Fibroblast of the conjunctiva (primary cell): ENCODE data around the gene GPD1L.
"Not testable (repeated sequence)": the region's sequence is repeated elsewhere in the genome, so short reads cannot be mapped to it uniquely, and the experiment has no call there.

Source experiments
- DNase-seq: peaks from one replicate; pipeline ENCODE4 v3.0.0-alpha.2; 2010; ENCODE audit warnings: low read depth

Gene GPD1L

DNA sequence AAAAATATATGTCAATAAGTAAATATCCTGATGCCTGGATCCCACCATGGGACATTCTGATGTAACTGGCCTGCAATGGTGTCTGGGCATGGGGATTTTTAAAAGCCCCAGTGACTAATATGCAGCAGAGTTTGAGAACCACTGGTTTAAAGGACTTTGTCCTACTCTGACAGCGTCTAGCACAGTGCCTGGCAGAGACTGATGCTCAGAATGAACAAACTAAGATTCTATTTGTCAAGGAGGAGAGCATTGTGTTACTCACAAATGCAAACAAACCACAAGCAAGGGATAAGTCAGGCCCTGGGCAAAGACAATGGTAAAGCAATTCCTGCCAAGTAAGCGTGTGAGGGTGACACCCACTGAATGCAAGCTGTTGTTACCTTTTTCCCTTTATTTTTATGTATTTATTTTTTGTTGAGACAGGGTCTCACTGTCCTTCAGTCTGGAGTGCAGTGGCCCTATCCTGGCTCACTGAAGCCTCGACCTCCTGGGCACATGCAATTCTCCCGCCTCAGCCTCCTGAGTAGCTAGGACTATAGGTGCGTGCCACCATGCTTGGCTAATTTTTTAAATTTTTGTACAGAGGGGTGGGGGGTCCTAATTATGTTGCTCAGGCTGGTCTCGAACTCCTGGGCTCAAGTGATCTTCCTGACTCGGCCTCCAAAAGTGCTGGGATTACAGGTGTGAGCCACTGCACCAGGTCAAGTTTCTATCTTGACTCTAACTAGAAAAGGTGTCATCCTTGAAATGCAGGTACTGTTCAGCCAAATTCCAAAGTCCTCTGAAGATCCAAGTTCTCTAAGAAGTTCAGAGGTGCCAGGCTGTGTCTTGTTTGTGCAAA, 909 bp upstream of the GPD1L start:
- DNase-seq = peak; percentile 42

DNA sequence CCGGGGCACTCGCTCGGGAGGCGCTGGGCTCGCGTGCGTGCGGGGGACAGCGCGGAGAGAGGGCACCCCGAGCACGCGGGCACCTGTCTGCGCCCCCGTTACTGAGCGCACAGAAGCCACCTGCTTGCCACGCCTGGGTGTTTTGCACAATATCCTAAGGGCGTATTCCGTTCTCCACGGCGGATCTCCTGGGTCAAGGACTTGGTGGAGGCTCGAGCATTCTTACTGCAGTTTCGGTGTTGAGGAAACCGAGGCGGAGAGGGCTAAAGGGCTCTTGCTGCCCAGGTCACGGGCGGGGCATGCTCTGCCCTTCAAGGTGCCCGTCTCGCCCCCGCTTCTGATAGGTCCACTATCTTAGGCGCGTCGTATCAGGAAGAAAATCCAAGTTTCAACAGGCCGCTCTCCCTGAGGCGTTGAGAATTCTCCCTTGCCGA, 526 bp downstream of the GPD1L start:
- no peak for DNase-seq

DNA sequence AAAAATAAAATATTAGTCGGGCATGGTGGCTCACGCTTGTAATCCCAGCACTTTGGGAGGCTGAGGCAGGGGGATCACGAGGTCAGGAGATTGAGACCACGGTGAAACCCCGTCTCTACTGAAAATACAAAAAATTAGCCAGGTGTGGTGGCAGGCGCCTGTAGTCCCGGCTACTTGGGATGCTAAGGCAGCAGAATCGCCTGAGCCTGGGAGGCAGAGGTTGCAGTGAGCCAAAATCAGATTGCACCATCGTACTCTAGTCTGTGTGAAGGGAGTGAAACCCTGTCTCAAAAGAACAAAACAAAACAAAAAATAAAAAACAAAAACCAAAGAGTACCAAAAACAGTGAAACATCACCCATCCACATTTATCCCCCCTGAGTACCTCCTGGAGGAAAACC, 1.8 kb downstream of the GPD1L start:
- DNase-seq = not testable (repeated sequence)

DNA sequence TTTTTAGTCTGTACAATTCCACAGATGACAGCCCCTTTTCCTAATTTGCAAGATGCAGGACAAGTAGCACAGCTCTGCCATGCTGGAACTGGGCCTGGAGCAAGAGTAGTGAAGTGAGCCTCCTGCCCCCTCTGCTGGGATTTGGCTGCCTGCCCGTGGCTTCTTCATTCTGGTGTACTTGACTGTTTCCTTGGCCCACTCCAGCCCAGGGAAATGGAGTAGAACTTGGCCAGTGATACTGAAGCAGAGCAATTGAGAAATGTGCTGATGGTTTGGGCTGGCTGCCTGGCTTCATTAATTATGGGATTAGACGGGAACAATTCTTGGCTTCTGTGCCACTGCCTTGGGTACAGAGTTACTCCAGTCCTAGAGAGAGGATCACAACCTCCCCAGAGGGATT, 2.8 kb downstream of the GPD1L start:
- DNase-seq = peak; percentile 74

DNA sequence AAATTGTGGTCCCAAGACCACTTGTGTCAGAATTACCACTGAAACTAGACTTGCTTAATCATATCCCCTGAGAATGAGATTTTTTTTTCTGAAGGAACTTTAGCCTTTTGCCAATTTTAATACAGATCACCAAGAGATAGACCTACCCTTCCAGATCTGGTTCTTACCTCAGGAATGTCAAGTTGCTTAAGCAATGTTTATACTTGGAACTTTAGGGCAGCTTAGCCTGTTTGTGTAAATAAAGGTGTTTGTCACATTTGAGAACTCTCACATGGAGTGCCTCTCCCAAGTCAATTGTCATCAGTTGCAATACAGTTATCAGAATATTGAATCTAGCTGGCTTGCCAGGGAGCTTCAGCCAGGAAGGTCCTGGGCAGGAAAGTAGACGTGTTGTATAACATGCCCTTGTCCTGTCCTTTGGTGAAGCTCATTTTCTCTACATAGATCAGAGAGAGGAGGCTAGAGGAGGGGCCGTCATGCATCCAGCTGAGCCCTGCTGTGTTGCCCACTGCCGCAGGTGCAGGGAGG, 3.9 kb downstream of the GPD1L start:
- DNase-seq = no peak

DNA sequence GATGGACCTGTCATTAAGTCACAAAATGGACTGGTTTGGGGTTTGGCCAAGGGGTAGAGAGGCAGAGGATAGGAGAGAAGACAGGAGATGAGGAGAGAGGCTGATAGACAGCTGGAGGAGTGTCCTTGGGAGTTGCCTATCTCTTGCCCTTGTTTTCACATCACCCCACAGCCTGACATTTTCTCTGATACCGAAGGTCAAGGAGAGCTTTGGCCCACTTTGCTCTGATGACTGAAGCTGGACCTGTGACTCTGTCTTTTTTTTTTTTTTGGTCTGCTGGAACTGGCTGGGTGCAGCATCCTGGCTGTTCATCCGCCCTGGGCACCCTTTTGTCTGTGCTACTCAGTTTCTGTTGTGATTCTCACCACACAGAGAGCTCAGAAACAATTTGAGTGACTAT, 5.1 kb downstream of the GPD1L start:
- DNase-seq = no peak

DNA sequence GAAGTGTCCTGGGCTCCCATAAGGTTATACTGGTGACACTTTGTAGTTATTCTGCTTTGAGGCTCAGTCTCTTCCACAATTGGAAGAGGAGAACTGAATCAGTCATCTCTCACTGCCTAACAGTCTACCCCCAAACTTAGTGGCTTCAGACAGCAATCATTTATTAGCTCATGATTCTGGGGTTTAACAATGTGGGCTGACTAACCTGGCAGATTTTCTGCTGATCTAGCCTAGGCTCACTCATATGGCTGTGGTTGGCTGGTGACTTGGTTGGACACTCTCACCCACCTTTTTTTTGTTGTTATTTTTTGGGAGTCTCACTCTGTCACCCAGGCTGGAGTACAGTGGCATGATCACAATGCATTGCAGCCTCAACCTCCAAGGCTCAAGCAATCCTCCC, 7.1 kb downstream of the GPD1L start:
- DNase-seq = no peak

DNA sequence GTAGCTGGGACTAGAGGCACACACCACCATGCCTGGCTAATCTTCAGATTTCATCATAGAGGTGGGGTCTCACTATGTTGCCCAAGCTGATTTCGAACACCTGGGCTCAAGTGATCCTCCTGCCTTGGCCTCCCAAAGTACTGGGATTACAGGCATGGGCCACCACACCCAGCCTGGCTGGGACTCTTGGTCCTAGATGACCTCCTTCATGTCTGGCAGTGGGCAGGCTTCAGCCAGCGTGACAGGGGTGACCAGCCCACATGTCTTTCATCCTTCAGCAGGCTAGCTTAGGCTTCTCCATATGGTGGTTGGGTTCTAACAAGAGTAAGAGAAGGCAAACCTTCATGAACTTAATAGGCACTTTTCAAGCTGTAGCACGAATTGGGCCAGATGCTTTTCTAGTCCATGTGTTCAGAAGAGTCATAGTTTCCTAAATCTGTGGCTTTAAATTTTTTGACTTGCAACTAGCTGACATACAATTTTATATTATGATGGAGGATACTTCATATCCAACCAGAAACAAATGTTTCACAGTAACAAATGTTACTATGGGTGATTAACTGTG, 7.6 kb downstream of the GPD1L start:
- DNase-seq = no peak

DNA sequence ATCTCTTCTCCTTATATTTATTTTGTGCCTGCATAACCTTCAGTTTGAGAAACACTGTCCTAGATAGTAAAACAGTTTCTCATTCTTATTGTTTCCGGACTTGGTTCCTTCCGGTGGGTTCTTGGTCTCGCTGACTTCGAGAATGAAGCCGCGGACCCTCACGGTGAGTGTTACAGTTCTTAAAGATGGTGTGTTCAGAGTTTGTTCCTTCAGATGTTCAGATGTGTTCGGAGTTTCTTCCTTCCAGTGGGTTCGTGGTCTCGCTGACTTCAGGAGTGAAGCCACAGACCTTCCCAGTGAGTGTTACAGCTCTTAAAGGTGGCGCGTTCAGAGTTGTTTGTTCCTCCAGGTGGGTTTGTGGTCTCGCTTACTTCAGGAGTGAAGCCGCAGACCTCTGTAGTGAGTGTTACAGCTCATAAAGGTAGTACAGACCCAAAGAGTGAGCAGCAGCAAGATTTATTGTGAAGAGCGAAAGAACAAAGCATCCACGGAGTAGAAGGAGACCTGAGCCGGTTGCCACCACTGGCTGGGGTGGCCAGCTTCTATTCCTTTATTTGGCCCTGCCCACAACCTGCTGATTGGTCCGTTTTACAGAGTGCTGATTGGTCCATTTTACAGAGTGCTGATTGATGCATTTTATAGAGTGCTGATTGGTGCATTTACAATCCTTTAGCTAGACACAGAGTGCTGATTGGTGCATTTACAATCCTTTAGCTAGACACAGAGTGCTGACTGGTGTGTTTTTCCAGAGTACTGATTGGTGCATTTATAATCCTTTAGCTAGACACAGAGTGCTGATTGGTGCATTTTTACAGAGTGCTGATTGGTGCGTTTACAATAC, 8.3 kb downstream of the GPD1L start:
- not testable (repeated sequence) for DNase-seq

DNA sequence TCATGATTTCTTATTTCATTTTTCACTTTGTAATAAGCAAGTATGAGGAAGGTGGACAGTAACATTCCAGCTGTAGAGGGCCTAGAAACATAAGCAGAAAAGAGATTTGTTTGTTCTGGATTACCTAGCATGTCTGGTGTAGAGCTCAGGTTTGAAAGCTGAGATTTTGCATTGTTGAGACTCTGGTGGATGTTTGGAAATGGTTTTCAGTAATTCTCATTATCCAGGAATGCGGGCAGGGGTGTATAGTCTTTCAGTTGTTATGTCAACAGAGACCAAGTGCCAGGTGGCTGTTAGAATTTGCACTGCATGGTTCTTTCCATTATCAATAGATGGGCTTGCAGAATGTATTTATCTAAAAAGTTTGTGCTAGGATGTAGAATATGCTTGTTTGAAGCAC, 10.9 kb downstream of the GPD1L start:
- DNase-seq = no peak

DNA sequence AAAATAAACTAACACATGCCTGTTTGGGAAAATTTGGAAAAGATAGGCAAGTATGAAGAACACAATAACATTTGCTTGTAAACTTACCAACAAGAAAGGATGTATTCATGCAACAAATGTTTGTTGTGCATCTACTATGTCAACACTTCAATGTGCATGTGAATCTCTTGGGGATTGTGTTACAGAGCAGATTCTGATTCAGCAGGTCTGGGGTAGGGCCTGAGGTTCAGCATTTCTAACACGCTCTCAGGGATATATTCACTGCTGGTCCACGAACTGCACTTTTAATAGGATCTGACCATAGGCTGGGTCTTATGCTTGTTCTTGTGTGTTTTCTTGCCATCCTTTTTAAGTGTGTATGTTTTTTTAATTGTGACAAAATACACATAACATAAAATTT, 11.8 kb downstream of the GPD1L start:
- no peak for DNase-seq

DNA sequence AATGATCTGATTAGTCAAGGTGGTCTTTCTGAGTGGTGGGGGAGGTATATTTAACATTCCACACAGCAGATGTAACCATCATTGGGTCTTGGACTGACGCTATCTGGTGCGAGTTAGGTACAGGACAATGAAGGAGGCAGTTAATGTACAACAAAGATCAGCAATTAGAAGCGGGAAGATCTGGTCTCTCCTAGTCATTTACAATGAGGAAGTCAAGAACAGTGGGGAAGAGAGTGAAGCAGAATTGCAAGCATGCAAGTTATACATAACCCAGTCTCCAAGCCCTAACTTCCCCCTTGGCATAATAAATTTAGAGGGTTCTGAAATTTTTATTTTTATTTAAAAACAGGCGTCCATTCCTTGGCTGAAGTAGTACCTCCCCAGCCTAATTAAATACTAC, 14.1 kb downstream of the GPD1L start:
- DNase-seq = no peak

DNA sequence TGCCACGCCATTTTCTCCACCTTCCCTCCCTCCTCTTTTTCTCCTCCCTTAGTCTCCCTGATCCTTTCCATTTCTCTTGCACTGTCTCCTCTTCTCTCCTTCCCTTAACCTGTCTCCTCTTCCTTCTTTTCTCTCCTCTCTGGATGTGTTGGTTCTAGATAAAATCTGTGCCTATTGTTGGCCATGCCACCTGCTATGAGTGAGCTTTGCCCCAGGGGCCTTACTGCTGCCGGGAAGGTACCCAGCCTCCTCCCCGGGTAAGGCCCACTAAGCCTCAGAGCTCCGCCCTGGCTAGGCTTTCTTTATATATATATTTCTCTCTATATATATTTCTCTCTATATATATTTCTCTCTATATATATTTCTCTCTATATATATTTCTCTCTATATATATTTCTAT, 14.7 kb downstream of the GPD1L start:
- DNase-seq = no peak

DNA sequence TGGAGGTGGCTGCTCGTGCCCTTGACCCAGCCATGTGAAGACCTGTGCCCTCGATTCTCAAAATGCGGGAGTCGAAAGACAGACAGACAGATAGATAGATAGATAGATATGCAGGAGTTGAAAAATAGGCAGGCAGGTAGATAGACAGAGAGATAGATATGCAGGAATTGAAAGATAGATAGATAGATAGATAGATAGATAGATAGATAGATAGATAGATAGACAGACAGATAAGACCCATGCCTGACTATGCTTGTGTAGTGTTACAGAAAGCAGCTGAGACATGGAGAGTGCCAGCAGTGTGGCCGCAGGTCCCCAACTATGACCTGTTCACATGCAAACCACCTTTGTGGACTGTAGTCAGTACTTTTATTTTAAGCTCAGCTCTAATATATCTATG, 17.2 kb downstream of the GPD1L start:
- no peak for DNase-seq

DNA sequence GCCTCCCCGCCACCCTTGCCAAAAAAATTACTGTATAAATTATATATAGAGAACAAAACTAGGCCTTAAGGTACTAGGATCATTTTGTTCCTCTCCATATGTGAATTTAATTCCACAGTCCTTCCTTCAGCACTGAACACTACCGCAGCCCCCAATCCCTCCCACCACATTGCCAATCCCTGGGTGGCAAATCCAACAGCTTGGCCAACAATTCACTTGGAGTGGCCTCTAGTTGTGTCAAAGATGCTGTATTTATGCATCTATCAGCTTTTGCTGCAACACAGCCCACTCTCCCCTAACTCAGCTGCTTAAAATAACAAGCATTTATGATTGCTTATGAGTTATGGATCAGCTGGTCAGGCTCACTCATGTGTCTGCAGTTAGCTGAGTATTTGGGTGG, 18.6 kb downstream of the GPD1L start:
- no peak for DNase-seq

DNA sequence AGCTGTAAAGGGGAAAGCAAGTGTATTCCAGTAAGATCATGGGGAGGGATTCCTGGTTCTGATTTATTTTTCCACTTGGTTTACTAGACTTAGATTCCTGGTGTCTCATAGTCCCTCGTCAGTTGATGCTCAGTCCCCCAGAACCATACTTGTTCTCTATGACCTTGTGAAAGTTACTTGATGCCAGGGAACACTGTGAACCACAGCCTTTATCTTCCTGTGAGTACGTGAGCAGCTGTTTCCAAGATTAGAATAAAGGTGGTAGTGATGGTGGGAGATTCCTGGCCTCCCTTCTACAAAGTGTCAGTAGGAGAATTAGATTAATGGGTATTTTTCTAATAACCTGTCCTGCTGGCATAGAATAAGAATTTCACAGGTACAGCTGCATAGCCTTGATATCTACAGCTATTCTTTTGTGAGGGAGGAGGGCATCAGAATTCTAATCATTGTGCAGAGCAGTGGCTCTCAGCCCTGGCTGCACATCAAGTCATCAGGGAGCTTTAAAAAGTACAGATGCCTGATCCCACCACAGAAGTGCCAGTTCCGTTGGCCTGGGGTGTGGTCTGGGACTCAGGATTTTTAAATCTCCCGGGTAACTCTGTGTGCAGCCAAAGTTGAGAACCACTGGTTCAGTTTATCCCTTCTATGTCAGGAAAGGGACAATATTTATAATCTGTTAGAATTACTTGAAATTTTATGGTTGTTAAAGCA, 20.0 kb downstream of the GPD1L start:
- no peak for DNase-seq

DNA sequence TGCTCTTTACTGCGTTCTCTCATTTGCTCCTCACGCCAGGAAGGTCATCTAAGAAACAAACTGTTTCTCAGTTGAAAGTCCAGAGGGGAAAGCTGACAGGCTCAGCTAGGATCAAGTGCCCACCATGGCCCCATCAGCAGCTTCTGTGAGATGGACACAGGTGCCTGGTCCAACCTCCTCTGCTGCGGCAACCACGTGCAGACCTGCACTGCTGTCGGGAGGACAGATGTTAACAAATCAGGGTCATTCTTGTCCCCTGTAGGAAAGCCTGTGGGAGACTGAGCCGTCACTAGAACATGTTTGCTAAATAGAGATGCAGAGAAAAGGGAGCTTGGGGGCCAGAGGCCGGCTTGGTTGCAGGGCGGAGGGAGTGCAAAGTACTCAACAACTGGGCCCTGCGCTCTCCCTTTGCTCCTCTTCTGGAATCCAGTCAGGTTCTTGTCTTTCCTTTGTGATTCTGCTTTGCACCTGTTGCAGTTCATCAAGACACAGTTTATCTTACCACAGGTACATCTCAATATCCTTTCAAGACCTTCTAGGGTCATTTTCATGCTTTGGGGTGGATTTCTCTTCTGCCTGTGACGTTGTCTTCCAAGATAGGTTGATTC, 20.9 kb downstream of the GPD1L start:
- no peak for DNase-seq

DNA sequence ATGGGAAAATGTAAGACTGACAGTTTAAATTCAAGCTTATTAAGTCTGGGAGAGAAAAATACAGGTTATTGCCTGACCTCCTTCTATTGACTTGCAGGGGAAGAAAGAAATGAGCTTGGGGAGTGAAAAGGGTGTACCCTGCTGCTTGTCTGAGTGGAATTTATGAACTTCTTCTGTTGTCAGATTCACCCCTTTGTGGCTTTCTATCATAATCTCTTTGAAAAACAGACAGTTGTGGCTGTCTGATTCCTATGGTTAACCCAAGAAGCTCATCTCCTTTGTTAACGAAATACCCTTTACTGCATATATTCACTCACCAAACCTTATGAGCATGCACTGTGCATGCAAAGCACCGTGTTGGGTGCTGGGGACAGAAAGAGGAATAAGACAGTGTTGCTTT, 22.5 kb downstream of the GPD1L start:
- no peak for DNase-seq

DNA sequence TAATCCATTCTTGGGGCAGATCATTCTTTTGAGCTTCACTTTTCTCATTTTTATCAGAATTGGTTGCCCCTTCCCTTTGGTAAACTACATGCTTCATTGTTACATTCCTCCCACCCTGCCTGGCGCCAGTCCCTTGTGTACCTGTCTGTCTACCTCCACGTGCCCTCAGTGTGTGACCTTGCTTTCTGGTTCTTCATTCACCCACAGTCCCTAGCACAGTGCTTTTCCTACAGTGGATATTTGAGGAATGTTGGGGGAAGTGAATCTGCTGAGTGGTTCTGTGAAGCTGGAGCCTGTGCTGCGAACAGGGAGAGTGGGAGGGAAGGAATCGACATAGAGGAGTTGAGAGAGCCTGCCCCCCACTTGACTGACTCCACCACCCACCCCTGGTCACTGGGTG, 23.4 kb downstream of the GPD1L start:
- DNase-seq = no peak

DNA sequence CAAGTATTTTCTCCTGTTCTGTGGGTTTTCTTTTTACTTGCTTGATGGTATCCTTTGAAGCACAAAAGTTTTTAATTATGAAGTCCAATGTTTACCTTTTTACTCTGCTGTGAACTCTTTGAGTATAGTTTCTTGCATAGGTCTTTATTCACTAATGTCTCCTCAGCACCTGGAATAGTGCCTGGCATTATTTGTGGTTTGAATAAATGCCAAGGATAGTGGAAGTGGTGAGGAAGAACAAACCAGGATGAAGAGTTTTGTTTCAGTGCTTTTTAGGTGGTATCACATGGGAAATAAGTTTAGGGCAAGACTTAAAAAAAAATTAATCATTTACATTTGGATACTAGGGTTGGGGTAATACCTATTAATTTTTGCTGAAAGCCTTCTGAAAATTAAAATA, 25.7 kb downstream of the GPD1L start:
- no peak for DNase-seq

DNA sequence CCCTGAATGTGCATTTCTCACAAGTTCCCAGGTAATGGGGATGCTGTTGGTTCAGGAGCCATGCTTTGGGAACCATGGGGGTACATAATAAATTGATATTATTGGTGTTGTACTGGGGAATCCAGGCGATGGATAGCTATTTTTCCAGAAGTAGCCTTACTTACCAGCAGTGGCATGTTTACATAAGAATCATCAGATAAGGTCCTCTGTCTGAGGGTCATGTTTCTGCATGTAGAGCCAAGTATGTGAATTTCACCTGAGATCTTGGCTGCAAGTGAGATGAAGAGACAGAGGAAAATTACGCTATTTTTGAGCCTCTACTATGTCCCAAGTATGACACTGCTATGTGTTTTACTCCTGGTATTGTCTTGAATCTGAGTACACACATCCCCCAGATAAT, 26.3 kb downstream of the GPD1L start:
- DNase-seq = no peak

DNA sequence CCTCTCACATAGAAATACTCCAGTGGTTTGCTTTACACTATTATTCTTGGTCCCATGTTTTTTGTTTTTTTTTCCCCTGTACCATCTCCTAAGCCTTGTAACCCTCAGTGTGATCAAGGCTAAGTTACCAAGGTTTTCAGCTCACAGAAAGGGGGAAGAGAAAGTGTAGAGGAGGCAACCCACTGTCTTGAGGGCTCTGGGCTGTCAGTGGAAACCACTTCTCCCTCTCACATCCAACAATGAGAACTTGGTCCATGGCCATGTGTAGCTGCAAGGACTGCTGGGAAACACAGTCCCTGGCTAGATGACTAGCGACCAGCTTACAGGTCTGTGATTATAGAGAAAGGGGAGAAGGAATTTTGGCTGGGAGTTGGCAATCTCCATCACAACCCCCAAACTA, 30.3 kb downstream of the GPD1L start:
- no peak for DNase-seq
